Sigmoid colon (tissue), 7 donors: Measurements from ENCODE around the gene BIRC7. TPM values are rescaled to one million over a fixed set of nuclear protein-coding genes. Genes with fewer than 3 reads are reported as not detected.
"Not testable (repeated sequence)": the region's sequence is repeated elsewhere in the genome, so short reads cannot be mapped to it uniquely, and the experiment has no call there.

Experiments
- DNase-seq: peaks from one replicate; pipeline ENCODE4 v3.0.0-alpha.2; 2019
- H3K27ac ChIP-seq, 4 donors: fragments of 200-600 bp; sonication (generic); one replicate each; pipeline ENCODE4 v1.5.1; 2016 to 2019; ENCODE audit warnings: mild to moderate bottlenecking in 1 of 4
- H3K27me3 ChIP-seq, 3 donors: fragments of 200-600 bp; sonication (generic); one replicate each; pipeline ENCODE4 v1.5.1; 2019; ENCODE audit warnings: mild to moderate bottlenecking in 1 of 3
- H3K36me3 ChIP-seq, 4 donors: fragments of 200-600 bp; sonication (generic); one replicate each; pipeline ENCODE4 v1.5.1; 2016 to 2019
- H3K4me1 ChIP-seq, 4 donors: fragments of 200-600 bp; sonication (generic); one replicate each; pipeline ENCODE4 v1.5.1; 2017 to 2019
- H3K4me3 ChIP-seq, 4 donors: fragments of 200-600 bp; sonication (generic); one replicate each; pipeline ENCODE4 v1.5.1; 2017 to 2019; ENCODE audit warnings: mild to moderate bottlenecking in 2 of 4, moderate library complexity in 1 of 4
- H3K9me3 ChIP-seq, 4 donors: fragments of 200-600 bp in 3 of 4; sonication (generic) in 3 of 4; one replicate each; pipeline versions ENCODE4 v1.5.1 to v1.6.1; 2013 to 2019
- CTCF ChIP-seq, 4 experiments: fragments of 450-650 bp in 3 of 4; fragments of 200-600 bp in 1 of 4; IDR thresholded peaks; one replicate each; pipeline ENCODE4 v1.5.1; 2016 to 2019; ENCODE audit warnings: antibody characterized with exemption in 4 of 4, mild to moderate bottlenecking in 3 of 4, moderate library complexity in 2 of 4
- EP300 ChIP-seq, 4 donors: sonication (generic); formaldehyde crosslinking; IDR thresholded peaks; one replicate each; pipeline ENCODE4 v1.6.1; 2017; ENCODE audit warnings: antibody characterized with exemption in 4 of 4
- POLR2A ChIP-seq, 2 donors: fragments of 450-650 bp; IDR thresholded peaks; one replicate each; pipeline ENCODE4 v1.6.1; 2016; ENCODE audit warnings: antibody characterized with exemption in 2 of 2, mild to moderate bottlenecking in 2 of 2, moderate library complexity in 2 of 2
- POLR2AphosphoS5 ChIP-seq, 4 donors: sonication (generic); formaldehyde crosslinking; IDR thresholded peaks; one replicate each; pipeline ENCODE4 v1.6.1; 2017; ENCODE audit warnings: antibody characterized with exemption in 4 of 4
- WGBS, 2 donors: extraction: QIAGEN DNeasy Blood & Tissue Kit; methylation state at CpG; one replicate each; pipeline ENCODE4 v1.1.7; 2013; 5-methylcytosine and 5-hydroxymethylcytosine counted together
- intact Hi-C: fragments of 100-400 bp; cut with DNase I; formaldehyde crosslinking; loops from one replicate; pipeline ENCODE4 v1.15.1; 2023
- polyA plus RNA-seq, 3 donors: library from polyadenylated mRNA; stranded (reverse); fragments of 200-250 nt; gene quantifications; one replicate each; pipeline ENCODE4 v1.2.3, GENCODE V29; 2013
- total RNA-seq, 4 donors: library from RNA; depleted of rRNA; stranded (reverse); fragments of >200 nt; gene quantifications; one replicate each; pipeline ENCODE4 v1.1.0, GENCODE V29; 2016
- donor health status: healthy with polysubstance abuse.
- donor health status: Bipolar disorder and iron deficiency.
- donor health status: healthy.

The BIRC7 gene
- total and polyA plus RNA-seq, 7 donors, result 0.15 to 1.2 (median 0.66) TPM; not detected in 3

GRCh38 chr20:63246490-63247288 is 11.0 kb downstream of the BIRC7 start:
- H3K9me3 ChIP-seq, result no peaks in the 10 kb centered on the region
- DNase-seq, result no peak
- peaks cover 0 to 50% (median 17%) of the 10 kb centered on the region in 3 donors for H3K27me3 ChIP-seq
- TF ChIP-seq POLR2A (IDR thresholded peaks at IDR 0.05), result no peak
- no peak for TF ChIP-seq EP300 (IDR thresholded peaks at IDR 0.05)
- no peak for TF ChIP-seq POLR2AphosphoS5 (IDR thresholded peaks at IDR 0.05)
- no peak for TF ChIP-seq CTCF (IDR thresholded peaks at IDR 0.05)
- H3K4me1 ChIP-seq, result no peaks in the 10 kb centered on the region
- intact Hi-C loops, result no loop called here
- no peak overlapping the region for H3K27ac ChIP-seq
- no peaks in the 10 kb centered on the region for H3K36me3 ChIP-seq
- no peak overlapping the region for H3K4me3 ChIP-seq
- 46 to 48% methylated on average over 50 of the region's 50 CpGs for WGBS, 2 donors

GRCh38 chr20:63247671-63248228 is 12.0 kb downstream of the BIRC7 start:
- Histone ChIP-seq H3K36me3 (no peaks in the 10 kb centered on the region), H3K9me3 (no peaks in the 10 kb centered on the region), H3K4me3 (no peak overlapping the region), H3K4me1 (no peaks in the 10 kb centered on the region), H3K27me3 (peaks cover 3 to 61% (median 26%) of the 10 kb centered on the region in 3 donors), H3K27ac (no peak overlapping the region)
- intact Hi-C loops, result no loop called here
- TF ChIP-seq CTCF (IDR thresholded peaks at IDR 0.05) (no peak), POLR2A (IDR thresholded peaks at IDR 0.05) (no peak), EP300 (IDR thresholded peaks at IDR 0.05) (no peak)
- DNase-seq, result no peak
- WGBS, 2 donors, result 45 to 68% methylated on average over 24 of the region's 24 CpGs

GRCh38 chr20:63248835-63249591 is 13.3 kb downstream of the BIRC7 start:
- no peak for DNase-seq
- Histone ChIP-seq H3K27ac (no peak overlapping the region), H3K36me3 (no peaks in the 10 kb centered on the region), H3K4me1 (peaks cover 0 to 10% (median 8%) of the 10 kb centered on the region in 4 donors), H3K4me3 (no peak overlapping the region), H3K27me3 (peaks cover 13 to 74% (median 38%) of the 10 kb centered on the region in 3 donors), H3K9me3 (no peaks in the 10 kb centered on the region)
- WGBS, 2 donors, result 63 to 72% methylated on average over 25 of the region's 25 CpGs
- intact Hi-C loops, result no loop called here
- TF ChIP-seq POLR2AphosphoS5 (IDR thresholded peaks at IDR 0.05), result no peak
- no peak for TF ChIP-seq CTCF (IDR thresholded peaks at IDR 0.05)
- no peak for TF ChIP-seq EP300 (IDR thresholded peaks at IDR 0.05)
- TF ChIP-seq POLR2A (IDR thresholded peaks at IDR 0.05), result no peak

- Histone ChIP-seq H3K4me1 (peaks cover 0 to 17% (median 15%) of the 10 kb centered on the region in 4 donors), H3K27ac (no peak overlapping the region), H3K36me3 (no peaks in the 10 kb centered on the region), H3K4me3 (no peak overlapping the region), H3K9me3 (no peaks in the 10 kb centered on the region), H3K27me3 (peaks cover 22 to 82% (median 47%) of the 10 kb centered on the region in 3 donors)
- TF ChIP-seq EP300 (IDR thresholded peaks at IDR 0.05), result no peak
- no peak for TF ChIP-seq POLR2A (IDR thresholded peaks at IDR 0.05)
- TF ChIP-seq POLR2AphosphoS5 (IDR thresholded peaks at IDR 0.05), result no peak
- TF ChIP-seq CTCF (IDR thresholded peaks at IDR 0.05), result no peak
- intact Hi-C loops, result no loop called here
- no peak for DNase-seq
- WGBS, 2 donors, result 73 to 82% methylated on average over 15 of the region's 15 CpGs
Observed at GRCh38 chr20:63249891-63250290, 14.2 kb downstream of the BIRC7 start.

GRCh38 chr20:63251350-63251749 is 15.6 kb downstream of the BIRC7 start:
- Histone ChIP-seq H3K27me3 (peaks cover 23 to 94% (median 59%) of the 10 kb centered on the region in 3 donors), H3K4me1 (peaks cover 0 to 17% (median 15%) of the 10 kb centered on the region in 4 donors)
- H3K27ac ChIP-seq, DNase-seq, intact Hi-C loops, H3K4me3 ChIP-seq, H3K9me3 ChIP-seq, H3K36me3 ChIP-seq: not testable (repeated sequence)
- whole genome bisulfite sequencing, 2 donors, result 29 to 39% methylated on average over 12 of the region's 14 CpGs
